HUDEP-2 (cell line): ENCODE data around the gene RTTN.
"Not testable (repeated sequence)": the region's sequence is repeated elsewhere in the genome, so short reads cannot be mapped to it uniquely, and the experiment has no call there.

Experiments used
- DNase-seq, 76 experiments: peaks; one replicate each; lab custom pipeline; 2025; ENCODE audit not compliant: unreplicated experiment in 76 of 76; lab: John Stamatoyannopoulos, UW

The RTTN gene

DNA sequence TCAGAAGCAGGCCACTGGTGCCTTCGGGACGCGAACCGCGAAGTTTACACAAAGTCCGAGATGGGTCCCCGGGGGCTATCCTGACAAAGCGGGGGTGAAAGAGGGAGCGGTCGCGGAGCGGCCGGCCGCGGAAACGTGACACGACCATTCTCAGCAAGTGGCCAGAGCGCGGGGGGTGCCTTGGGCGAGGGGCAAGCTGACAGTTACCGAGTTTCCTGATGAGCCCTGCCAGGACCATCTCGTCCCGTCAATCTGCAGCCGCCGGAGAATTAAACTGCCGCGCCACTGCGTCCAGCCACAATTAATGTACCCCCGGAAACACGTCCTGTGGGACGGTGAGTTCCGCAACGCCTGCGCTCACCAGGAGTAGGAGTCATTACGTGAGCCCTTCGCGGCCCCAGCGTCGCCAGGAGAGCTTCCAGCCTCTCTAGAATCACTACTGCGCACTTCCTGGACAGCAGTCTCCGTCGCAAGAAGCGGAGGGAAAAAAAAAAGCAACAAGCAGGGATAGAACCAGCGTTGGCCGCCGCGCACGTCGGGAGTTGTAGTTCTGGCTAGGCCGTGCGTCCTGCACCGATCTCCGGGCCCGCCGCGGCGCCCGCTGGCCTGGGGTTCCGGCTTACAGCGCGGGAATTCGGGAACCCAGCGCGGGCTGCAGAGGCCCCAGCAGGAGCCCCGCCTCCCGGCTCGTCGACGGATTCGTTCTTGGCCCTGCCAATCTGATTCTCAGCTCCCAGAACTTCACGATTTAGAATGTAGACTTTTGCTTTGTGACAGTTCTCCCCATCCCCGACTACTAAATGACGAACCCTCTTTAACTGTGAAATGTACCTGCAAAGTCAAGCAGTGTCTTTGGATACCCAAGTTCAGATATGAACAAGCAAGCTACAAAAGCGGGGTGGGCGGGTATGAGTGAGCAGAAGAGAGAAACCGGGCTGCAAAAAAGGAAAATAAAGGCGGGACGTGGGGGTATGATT is at the start of gene RTTN:
Gene RTTN, minus strand, starts transcription at position 267 of the 977 bp plus-strand sequence. Its CDS starts 29 bp downstream, at position 238.
- peak; percentile 38 to 99 (median 90) for DNase-seq

DNA sequence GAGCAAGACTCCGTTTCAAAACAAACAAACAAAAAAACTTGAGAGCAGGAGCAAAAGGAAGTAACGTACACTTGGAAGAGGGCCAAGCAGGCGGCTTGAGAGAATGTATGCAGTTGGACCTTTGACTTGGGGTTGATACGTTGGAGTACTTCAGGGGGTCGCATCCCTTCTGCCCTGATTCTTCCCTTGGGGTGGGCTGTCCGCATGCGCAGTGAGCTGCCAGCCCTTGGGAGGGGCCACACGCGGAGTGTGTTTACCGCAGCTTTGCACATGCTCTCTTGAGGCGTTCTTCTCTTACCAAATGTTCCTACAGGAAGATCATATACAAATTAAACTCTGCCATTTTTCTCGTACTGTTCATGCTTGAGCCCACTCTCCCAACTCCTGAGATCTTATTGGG is 45.3 kb upstream of the RTTN start:
- DNase-seq = no peak

DNA sequence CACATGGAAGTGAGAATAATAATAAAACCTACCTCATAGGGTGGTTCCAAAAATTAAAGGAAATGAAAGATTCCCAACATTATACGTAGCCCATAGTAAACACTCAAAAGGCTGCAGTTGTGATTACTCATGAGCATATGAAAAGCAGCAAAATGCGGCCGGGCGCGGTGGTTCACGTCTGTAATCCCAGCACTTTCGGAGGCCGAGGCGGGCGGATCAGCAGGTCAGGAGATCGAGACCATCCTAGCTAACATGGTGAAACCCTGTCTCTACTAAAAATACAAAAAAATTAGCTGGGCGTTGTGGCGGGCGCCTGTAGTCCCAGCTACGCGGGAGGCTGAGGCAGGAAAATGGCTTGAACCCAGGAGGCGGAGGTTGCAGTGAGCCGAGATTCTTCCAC is 44.4 kb upstream of the RTTN start:
- DNase-seq = not testable (repeated sequence)

DNA sequence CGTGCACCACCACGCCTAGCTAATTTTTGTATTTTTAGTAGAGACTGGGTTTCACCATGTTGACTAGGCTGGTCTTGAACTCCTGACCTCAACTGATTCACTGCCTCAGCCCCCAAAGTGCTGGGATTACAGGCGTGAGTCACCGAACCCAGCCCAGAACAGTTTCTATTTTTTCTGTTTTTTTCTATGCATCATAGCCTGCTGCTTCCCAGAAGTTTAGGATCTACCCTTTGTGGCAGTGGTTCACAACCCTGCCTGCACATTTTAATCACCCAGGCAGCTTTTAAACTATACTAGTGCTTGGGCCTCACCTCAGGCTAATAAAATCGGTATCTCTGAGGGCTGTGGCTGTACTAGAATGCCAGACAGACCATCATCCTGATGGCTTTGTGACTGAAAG is 43.6 kb upstream of the RTTN start:
- DNase-seq = no peak

DNA sequence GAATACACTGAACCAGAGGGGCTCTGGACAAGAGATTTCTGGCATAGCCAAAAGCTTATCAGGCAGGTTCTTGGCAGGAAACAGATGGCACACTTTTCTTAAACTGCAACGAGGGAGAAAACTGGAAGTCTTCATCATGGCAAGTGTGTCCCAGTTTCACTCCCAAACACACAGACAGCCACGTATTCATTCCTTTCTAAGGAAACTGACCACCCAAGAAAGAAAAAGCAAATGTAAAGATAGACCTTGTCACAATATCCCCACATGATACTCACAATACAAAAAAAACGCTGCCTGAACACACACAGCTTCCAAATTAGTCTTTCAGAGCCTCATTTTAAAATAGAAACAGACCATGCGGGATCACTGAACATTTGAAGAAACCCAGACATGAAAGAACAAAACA is 40.6 kb upstream of the RTTN start:
- DNase-seq = peak in 1 of 76 experiments; percentile 18

DNA sequence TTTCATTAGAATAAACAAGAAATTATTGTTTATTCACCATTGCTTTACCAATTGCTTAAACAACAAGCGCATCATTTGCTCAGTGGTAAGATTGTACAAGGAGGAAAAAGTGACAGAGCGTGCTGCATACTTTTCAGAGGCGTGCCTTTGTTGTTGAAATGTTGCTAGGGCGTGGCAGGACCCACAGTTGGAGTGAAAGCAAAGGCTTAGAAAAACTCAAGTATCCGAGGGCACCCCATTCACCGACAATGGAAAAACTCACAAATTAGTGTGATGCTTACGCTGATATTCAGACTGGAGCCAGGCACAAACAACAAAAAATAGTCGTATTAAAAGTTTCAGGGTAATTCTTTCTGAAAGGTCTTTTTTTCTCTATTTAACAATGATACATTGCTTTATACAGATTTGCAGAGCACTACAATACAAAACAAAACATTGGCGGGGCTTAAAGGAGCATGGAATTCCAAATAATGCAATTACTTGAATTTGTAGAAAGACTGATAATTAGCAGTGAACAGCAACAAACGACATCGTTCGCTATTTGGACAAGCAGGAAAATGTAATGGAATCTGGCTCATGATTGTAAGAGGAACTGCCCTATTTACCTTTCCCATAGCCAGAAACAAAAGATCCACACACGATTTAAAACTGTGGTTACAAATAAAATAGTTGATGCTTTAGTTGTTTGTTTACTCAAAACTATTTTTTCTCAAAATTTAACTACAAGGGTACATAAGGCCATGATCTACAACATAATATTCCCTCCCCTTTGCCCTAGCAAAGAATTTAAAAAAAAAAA is 37.8 kb upstream of the RTTN start:
- no peak for DNase-seq

GRCh38 chr18:70236921-70237320 is 31.4 kb upstream of the RTTN start:
- not testable (repeated sequence) for DNase-seq

GRCh38 chr18:70235478-70235877 is 30.0 kb upstream of the RTTN start:
- DNase-seq = no peak

GRCh38 chr18:70234667-70235459 is 29.4 kb upstream of the RTTN start:
- peak in 17 of 76 experiments; percentile 1 to 67 (median 33) for DNase-seq

DNA sequence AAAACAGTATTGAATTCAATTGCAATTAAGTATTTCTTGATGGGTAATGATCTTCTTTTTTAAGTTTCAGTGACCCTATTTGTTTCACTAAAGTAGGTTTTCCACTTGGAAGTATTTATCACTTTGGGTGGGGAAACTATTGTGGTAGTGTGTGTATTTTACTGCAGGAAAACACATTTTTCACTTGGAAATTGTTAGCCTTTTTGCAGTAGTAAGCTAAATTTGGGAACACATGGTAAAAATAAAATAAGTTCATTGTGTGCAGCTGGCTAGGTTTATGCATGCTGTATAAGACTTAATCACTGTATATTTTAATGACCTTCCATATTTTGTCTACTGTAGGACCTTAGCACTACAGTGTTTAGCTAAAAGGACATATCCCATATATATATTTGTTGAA is 28.5 kb upstream of the RTTN start:
- no peak for DNase-seq

GRCh38 chr18:70232261-70232660 is 26.8 kb upstream of the RTTN start:
- DNase-seq = no peak

- DNase-seq = no peak
Observed at GRCh38 chr18:70229639-70230038, 24.2 kb upstream of the RTTN start.

DNA sequence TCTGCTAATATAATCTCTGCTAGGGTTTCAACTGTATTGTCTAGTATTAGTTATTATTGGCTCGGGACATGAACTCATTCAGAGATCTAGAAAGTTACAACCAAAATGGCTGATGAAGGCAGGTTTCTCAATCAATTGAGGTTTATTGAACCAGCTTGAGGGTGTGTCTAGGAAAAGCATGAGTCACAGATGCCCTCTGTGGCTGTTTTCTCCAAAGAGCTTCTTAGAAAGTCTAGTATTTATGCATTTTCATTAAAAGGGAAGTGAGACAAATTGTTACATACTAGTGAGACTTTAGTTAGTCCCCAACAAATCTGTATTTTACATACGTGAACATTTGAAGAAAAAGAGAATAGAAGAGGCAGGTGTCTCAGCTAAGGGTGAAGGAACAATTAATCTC is 23.0 kb upstream of the RTTN start:
- DNase-seq = peak in 11 of 76 experiments; percentile 16 to 56 (median 25)

DNA sequence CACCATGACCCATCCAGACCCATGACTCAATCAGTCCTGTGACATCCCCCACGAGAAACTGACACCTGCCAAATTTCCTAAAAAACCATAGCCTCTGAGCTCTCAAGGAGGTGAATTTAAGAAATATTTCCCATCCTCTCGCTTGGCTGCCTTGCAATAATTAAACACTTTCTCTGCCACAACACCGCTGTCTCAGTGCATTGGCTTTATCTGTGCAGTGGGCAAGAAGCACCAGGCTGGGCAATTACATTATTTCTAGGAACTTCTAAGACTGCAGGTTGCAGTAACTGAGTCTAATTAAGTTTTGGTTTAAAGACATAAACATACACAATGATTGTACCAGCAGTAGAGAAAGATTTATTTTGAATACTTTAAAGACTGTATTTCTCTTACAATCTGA is 22.0 kb upstream of the RTTN start:
- no peak for DNase-seq

DNA sequence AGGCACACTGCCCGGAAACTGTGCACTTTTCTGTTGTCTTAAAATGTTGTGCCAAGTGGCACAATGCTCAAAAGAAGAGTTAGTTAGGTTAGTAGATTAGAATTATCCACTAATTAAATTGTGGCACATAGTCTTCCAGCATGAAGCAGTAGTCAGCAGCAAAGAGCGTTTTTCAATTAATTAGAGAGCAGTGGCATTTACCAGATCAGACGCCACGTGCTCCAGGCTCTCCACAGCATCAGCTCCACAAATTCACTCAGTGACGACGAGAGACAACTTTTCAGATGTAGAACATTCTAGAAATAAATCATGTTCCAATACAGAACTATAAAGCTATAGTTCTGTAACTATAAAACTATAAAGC is 16.4 kb upstream of the RTTN start:
- no peak for DNase-seq

- no peak for DNase-seq
Observed at GRCh38 chr18:70221156-70221914, 15.8 kb upstream of the RTTN start.

DNA sequence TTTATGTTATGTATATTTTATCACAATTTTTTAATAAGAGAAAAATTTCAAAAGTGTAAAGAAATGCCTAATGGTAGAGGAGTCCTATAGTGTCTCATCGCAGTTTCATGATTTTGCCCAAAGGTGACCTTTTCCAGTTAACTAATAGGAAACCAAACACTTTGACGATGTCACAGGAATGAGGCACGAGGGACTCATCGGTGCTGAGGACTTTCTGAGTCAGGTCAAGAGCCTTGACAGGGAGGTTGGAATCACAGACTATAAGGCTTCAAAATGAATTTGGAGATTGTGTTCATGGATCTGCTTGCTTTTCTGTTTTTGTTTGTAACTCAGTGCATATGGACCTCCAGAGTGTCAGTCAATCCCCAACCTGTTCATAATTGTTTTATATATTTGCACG is 15.1 kb upstream of the RTTN start:
- DNase-seq = no peak

- no peak for DNase-seq
Observed at GRCh38 chr18:70219688-70220087, 14.2 kb upstream of the RTTN start.

GRCh38 chr18:70216788-70217187 is 11.3 kb upstream of the RTTN start:
- DNase-seq = no peak

DNA sequence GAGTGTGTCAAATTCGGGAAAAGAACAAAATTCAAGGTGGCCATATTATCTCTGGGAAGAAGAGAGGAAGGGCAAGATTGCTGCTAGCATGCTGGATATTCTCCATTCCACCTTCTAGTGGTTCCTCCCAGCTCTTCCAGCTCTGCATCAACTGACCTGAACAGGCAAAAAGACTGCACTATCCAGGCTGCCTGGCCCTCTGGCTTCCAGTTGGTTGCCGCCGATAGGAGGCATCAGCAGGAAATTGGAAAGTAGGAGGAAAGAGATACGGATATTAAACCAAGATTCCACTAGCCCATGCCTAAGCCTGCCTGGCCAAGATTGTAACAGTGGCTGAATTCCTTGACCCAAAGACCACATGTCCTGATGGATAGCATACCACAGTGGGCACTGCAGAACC is 1.7 kb upstream of the RTTN start:
- no peak for DNase-seq
